AG10803 (cell line): ENCODE data around the gene RASGRP2.
A peak's percentile ranks its signal among the peaks of the same experiment; 100 is the strongest.

Experiments
- DNase-seq: peaks from one replicate; pipeline ENCODE4 v3.0.0; 2010; ENCODE audit warnings: low read depth
- H3K4me3 ChIP-seq: 2 replicates; pipeline ENCODE4 v1.5.1; 2011; ENCODE audit warnings: mild to moderate bottlenecking, low read length, control low read depth
- CTCF ChIP-seq: conservative IDR thresholded peaks from 2 replicates; pipeline ENCODE4 v1.5.1; 2011; ENCODE audit warnings: mild to moderate bottlenecking, low read length, control low read depth, inconsistent platforms

Gene RASGRP2

GRCh38 chr11:64743591-64744543, at the start of gene RASGRP2:
TSS of gene RASGRP2 (minus strand) at chr11:64744142. CDS start at chr11:64742866, 1,276 bp downstream.
- peak within 1 kb of the TSS; percentile 43 for H3K4me3 ChIP-seq
- TF ChIP-seq CTCF: peak; percentile 44
- DNase-seq: no peak

- no peak overlapping the region for H3K4me3 ChIP-seq
- no peak for TF ChIP-seq CTCF
- DNase-seq: no peak
These were observed 48.5 kb upstream of the RASGRP2 start for GRCh38 chr11:64792482-64792881.

GRCh38 chr11:64791781-64792291, 47.9 kb upstream of the RASGRP2 start:
- no peak for TF ChIP-seq CTCF
- H3K4me3 ChIP-seq: no peak overlapping the region
- DNase-seq: no peak

DNA sequence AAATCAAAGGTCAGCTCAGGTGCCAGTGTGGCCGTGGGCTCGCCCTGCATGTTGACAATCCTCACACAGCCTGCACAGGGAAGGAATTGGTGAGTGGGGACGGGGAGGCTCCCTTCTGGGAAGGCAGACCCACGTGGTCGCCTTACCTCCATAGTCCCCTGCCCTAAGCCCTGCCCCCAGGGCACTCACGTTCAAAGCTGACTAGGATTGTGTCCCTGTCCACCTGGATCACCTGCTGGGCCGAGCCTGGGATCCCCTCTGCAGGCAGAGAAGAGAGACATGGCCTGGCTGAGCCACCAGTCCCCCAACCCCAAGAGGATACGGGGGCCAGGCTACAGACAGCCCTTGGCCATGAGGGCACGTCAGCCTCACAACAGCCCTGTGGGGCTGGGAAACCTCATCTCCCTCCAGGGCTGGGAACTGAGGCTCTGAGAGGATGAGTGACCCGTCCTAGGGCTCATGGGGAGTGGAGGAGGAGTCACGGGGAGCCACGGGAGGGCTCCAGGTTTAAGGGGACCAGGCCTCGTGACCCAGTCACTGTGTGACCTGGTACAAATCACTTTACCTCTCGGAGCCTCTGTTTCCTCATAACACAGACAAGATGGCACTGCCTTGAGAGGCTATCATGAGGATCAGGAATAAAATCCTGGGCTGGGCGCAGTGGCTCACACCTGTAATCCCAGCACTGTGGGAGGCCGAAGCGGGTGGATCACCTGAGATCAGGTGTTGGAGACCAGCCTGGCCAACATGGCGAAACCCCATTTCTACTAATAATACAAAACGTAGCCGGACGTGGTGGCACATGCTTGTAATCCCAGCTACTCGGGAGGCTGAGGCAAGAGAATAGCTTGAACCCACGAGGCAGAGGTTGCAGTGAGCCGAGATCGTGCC, 46.5 kb upstream of the RASGRP2 start:
- H3K4me3 ChIP-seq: no peak overlapping the region
- no peak for DNase-seq
- no peak for TF ChIP-seq CTCF

- no peak for DNase-seq
- TF ChIP-seq CTCF: no peak
- H3K4me3 ChIP-seq: no peak overlapping the region
These were observed 45.6 kb upstream of the RASGRP2 start for GRCh38 chr11:64789331-64790204.
